NK-92 (cell line): ENCODE results near the gene SMIM29.
"Not testable (repeated sequence)": the region's sequence is repeated elsewhere in the genome, so short reads cannot be mapped to it uniquely, and the experiment has no call there.

Experiments
- DNase-seq: peaks from one replicate; lab custom pipeline; 2025; ENCODE audit not compliant: unreplicated experiment; lab: John Stamatoyannopoulos, UW

The SMIM29 gene

GRCh38 chr6:34248727-34249468, at the start of gene SMIM29:
Gene SMIM29, minus strand, starts transcription at chr6:34249006. Its CDS starts 1,215 bp downstream, at chr6:34247791.
- DNase-seq: peak; percentile 77

DNA sequence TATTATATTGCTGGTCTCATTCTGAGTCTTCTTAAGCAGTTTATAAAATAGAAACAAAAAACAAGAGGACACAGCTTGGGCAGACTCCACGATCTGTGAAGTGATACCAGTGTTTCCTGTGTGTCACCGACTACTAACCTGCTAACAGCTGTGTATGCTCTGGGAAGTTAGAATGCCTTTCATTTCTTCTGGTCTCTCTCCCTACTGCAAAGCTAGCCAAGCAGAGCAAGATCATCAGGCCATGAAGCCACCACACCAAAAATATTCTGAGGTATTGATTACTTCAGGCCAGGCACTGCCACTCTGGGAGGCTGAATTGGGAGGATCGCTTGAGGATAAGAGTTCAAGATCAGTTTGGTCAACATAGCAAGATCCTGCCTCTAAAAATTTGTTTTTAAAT, 46.9 kb upstream of the SMIM29 start:
- no peak for DNase-seq

- no peak for DNase-seq
These were observed 44.1 kb upstream of the SMIM29 start for GRCh38 chr6:34292954-34293353.

- DNase-seq: no peak
These were observed 40.3 kb upstream of the SMIM29 start for GRCh38 chr6:34289137-34289536.

GRCh38 chr6:34288581-34288980, 39.8 kb upstream of the SMIM29 start:
- DNase-seq: no peak

DNA sequence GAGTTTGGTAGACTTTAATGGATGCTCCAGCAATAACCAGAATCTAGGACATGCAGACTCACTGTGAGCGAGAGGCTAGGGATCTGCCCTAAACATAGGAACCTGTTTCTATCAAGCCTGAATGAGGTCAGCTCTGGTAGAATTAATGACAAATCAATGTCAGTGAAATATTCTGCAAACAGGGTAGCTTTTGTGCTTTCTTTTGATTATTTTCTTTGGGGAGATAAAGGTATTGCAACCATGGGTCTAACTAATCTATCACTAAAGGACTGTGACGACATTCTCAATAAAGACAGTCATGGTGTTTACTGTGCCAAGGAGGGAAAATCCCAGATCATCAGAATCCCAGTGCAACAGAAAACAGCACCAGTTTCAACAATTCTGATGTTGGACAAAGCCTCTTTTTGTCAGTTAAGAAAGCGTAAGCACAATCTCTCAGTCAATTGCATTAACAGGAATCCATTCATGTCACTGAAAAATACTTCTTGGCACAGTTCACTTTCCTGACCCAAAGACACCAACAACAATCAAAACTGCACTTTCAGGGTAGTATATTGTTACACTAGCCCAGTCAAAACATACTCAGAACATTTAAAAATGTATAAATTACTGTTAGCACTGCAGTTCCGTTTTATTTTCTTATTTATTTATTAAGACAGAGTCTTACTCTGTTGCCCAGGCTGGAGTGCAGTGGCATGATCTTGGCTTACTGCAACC, 36.8 kb upstream of the SMIM29 start:
- no peak for DNase-seq

DNA sequence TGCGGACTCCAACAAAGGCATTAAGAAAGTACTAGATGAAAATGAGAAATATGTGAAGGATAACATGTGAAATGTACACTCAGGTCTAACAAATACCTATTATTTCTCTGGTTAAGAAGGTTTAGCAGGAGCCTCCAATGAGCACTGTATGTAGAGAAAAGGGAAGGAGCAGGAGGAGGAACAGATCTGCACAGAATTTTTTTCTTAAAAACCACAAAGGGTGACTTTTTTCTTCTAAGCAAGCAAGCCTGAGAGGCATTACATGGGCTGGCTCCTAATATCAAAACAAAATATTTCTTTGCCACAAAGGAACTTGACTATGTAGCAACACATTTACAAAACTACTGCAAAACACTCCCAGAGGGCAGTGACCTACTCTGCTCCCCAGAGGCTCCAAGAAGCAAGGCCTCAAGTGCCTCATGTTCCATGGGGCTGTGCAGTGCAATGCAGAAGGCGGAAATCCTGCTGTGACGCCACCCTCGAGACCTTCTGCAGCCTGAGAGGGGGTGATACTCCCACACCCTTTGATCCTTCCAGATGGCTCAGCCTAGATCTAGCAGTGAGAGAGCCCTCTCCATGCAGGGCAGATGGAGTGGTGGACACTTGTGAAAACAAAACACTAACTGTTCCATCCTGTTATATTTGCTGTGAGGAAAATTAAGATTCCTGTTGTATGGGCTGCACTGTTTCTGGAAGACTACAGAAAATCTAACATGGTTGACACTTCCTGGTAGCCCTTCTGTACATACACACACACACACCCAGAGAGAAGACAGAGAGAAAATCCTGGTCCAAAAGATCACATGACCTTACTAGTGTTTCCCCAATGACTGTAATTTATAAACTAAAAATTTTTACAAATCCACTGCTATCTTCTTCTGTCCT, 36.0 kb upstream of the SMIM29 start:
- DNase-seq: no peak

DNA sequence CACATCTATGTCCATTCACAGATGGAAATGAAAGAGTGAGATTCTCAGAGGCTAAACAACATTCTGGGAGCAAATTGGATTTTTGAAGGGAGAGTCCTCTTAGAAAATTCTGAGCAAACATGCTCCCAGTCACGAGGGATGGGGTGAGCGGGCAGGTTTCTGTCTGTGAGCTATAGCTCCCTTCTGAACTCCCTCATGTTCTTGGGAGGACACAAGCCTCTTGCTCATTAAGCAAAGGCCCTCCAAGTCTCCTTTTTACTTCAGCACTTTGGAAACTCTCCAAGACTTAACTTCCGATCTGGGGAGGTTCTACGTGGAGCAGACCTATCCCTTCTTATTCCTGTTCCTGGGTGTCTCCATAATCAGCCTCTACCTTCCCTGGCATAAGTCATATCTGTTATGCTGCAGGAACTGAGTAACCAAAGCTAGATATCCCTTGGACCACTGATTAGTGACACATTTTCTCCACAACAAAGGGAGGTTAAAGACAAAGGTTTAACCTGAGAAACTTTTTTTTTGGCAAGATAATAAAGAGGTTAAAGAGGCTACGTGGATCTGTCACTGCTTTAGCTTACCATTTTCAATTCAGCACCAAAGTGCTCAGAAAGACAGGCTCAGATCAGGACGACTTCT, 33.0 kb upstream of the SMIM29 start:
- no peak for DNase-seq

DNA sequence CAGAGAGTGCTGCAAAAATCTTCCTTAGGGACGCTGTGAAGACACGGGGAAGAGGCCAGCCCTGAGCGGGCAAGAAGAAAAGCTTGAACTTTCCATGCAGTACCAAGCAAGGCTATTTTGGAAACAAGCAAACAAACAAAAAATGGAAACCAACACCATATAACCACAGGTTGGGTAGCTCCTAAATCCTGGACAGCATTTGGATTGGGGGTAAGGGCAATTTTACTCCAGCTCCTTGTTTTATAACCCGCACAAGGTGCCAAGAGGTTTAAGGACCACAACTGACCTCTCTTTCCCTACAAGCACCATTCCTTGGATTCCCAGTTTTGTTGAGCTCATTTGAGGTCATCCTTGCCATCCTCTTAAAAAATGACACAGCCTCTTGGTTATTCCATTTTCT, 31.4 kb upstream of the SMIM29 start:
- DNase-seq: no peak

DNA sequence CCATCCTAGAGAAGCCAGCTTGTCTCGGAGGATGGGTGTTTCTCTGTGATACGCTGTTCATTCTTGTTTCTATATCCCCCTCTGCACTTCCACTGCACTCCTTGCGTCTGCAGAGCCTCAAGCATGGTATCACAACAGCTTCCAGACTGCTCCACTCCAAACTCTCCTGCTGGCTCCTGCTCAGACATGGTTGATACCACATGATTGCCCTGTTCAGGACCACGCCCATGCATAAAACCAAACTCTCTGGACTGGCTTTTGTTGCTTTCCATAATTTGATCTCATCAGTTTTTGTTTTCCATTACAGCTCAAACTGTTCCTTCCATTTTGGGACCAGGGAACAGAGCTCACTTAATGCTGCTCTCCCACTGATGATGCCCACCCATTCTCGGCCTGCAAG, 30.0 kb upstream of the SMIM29 start:
- no peak for DNase-seq

DNA sequence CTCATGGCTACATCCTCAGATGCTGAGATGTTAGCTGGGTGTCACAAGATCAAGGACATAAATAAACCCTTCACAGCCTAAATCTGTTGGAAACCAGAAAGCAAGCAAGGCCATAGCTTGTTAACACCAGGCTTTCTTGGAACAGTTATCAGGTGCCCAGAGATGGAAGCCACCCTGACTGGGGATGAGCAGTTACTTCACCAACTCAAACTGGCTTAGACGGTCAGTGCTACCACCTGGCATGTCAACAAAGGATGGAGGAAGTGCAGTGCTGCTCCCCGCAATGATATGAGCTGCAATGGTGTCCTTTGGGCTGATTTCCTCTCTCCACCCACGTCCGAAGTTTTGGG, 28.9 kb upstream of the SMIM29 start:
- no peak for DNase-seq

DNA sequence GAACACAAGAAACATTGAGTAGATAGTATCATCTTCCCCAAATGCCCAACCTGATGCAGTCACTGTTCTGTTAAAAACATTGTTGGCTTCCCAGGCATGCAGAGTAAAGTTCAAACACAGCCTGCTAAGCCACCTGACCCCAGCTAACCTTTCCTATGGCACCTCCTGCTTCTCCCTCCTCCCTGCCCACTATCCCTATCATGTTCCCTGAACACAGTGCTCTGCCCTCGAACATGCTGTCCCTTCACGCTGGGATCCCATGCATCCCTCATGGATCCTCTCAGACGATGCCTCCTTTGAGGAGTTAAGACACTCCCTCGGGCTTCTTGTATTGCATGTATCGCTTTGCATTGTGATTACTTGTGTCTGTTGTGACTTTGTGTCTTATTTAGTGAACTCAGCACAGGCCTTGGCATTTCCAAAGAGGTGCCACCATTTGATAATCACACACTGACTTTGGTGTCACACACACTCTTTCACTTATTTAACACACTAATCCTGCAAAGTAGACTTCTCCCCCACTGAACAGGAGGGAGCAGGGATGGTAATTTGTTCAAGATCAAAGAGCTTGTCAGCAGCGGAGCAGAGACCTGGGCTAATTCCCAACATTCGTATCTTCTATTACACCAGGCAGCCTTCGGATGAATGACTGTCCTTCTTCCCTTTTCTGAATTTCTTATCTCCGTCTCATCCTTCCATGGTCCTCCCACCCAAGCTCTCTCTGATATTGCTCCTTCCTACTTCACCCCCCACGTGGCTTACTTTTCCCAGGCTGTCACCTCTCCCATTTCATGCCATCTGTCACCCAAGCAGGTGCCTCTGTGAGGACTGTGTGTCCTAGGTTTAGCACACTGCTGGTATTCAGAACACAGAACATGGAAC, 28.3 kb upstream of the SMIM29 start:
- DNase-seq: no peak

DNA sequence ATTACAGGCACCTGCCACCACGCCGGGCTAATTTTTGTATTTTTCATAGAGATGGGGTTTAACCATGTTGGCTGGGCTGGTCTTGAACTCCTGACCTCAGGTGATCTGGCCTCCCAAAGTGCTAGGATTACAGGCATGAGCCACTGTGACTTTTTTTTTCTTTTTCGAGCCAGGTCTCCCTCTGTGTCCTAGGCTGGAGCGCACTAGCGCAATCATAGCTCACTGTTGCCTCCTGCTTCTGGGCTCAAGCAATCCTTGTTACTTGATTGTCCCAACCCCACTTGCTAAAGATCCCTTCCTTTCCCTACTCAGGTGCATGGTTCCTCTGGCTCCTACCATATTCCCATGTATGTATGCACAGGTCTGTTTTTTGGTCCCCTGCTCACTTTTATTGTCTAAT, 27.4 kb upstream of the SMIM29 start:
- DNase-seq: no peak

- DNase-seq: no peak
These were observed 26.5 kb upstream of the SMIM29 start for GRCh38 chr6:34275128-34275804.

DNA sequence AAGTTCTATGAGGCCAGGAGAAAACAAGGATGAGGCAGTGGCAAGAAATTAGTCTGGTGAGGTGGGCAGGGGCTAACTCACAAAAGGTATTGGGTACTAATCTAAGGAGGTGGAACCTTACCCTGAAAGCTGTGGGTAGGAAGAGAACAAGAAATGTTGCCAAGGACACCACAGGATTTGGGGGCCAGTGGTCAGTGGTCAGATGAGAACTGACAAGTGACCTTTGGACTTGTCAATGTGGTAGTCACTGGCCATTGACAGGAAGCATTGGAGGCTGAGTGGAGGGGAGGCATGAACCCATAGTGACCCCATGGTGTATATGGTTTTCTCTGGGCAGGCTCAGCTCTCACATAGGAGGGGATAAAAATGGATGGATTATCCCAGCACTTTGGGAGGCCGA, 25.3 kb upstream of the SMIM29 start:
- no peak for DNase-seq

GRCh38 chr6:34273242-34273805, 24.5 kb upstream of the SMIM29 start:
- DNase-seq: no peak

- DNase-seq: no peak
These were observed 23.5 kb upstream of the SMIM29 start for GRCh38 chr6:34272013-34272926.

DNA sequence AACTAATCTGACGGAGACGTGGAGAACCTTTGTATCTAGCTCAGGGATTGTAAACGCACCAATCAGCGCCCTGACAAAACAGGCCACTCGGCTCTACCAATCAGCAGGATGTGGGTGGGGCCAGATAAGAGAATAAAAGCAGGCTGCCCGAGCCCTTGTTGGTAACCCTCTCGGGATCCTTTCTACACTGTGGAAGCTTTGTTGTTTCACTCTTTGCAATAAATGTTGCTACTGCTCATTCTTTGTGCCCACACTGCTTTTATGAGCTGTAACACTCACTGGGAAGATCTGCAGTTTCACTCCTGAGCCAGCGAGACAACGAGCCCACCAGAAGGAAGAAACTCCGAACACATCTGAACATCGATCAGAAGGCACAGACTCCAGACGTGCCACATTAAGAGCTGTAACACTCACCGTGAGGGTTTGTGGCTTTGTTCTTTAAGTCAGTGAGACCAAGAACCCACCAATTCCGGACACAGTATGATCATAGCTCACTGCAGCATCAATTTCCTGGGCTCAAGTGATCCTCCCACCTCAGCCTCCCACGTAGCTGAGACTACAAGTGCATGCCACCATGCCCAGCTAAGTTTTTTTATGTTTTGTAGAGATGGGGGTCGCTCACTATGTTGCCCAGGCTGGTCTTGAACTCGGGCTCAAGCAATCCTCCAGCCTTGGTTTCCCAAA, 21.0 kb upstream of the SMIM29 start:
- not testable (repeated sequence) for DNase-seq
